ENCODE data around the gene LTBP4. TPM values are rescaled to one million over a fixed set of nuclear protein-coding genes. Genes with fewer than 3 reads are reported as not detected.
"Not testable (repeated sequence)": the region's sequence is repeated elsewhere in the genome, so short reads cannot be mapped to it uniquely, and the experiment has no call there.

Gene LTBP4
- total RNA-seq, 2 donors from 2014 or later, result 200 to 265 TPM

GRCh38 chr19:40621283-40621682 lies 20.1 kb downstream of the LTBP4 start:
- intact Hi-C loops (cut with DNase I), result loop anchor here in 1 of 2 donors (10.0 kb wide), 1 partner anchor 306 kb away; no protein-coding TSS in a partner anchor
- no peak for DNase-seq (ENCODE audit: low spot score)

- DNase-seq (ENCODE audit: low spot score), result no peak
- intact Hi-C loops (cut with DNase I), result loop anchor here in 1 of 2 donors (10.0 kb wide), 1 partner anchor 307 kb away; no protein-coding TSS in a partner anchor
Observed at GRCh38 chr19:40621966-40622772, 21.0 kb downstream of the LTBP4 start.

- intact Hi-C loops (cut with DNase I), result loop anchor here in 1 of 2 donors (10.0 kb wide), 1 partner anchor 308 kb away; no protein-coding TSS in a partner anchor
- DNase-seq (ENCODE audit: low spot score), result no peak
Observed at GRCh38 chr19:40622773-40623075, 21.6 kb downstream of the LTBP4 start.

- peak; percentile 89 for DNase-seq (ENCODE audit: low spot score)
- intact Hi-C loops (cut with DNase I), result loop anchor here in 1 of 2 donors (10.0 kb wide), 1 partner anchor 309 kb away; no protein-coding TSS in a partner anchor
Observed at GRCh38 chr19:40623403-40624251, 22.5 kb downstream of the LTBP4 start.

- DNase-seq (ENCODE audit: low spot score), result not testable (repeated sequence)
- intact Hi-C loops (cut with DNase I), result loop anchor here in 1 of 2 donors (10.0 kb wide), 1 partner anchor 310 kb away; no protein-coding TSS in a partner anchor
Observed at GRCh38 chr19:40624369-40625153, 23.4 kb downstream of the LTBP4 start.

- intact Hi-C loops (cut with DNase I), result loop anchor here in 1 of 2 donors (10.0 kb wide), 1 partner anchor 311 kb away; no protein-coding TSS in a partner anchor
Observed at GRCh38 chr19:40625406-40626120, 24.4 kb downstream of the LTBP4 start.

GRCh38 chr19:40626918-40627317 lies 25.7 kb downstream of the LTBP4 start:
- DNase-seq (ENCODE audit: low spot score), result no peak
- intact Hi-C loops (cut with DNase I), result loop anchor here in 1 of 2 donors (10.0 kb wide), 1 partner anchor 312 kb away; no protein-coding TSS in a partner anchor

More at GRCh38 chr19:40625406-40626120, 24.4 kb downstream of the LTBP4 start:
- no peak for DNase-seq (ENCODE audit: low spot score)

- DNase-seq (ENCODE audit: low spot score), result no peak
- intact Hi-C loops (cut with DNase I), result loop anchor here in 1 of 2 donors (10.0 kb wide), 1 partner anchor 313 kb away; no protein-coding TSS in a partner anchor
Observed at GRCh38 chr19:40627486-40628279, 26.5 kb downstream of the LTBP4 start.

- intact Hi-C loops (cut with DNase I), result loop anchor here in 1 of 2 donors (10.0 kb wide), 1 partner anchor 315 kb away; no protein-coding TSS in a partner anchor
- no peak for DNase-seq (ENCODE audit: low spot score)
Observed at GRCh38 chr19:40629346-40629745, 28.2 kb downstream of the LTBP4 start.

GRCh38 chr19:40630571-40631160 lies 29.5 kb downstream of the LTBP4 start:
- intact Hi-C loops (cut with DNase I), result loop anchor here in 1 of 2 donors (5.0 kb wide), 1 partner anchor 103 kb away; no protein-coding TSS in a partner anchor
- no peak for DNase-seq (ENCODE audit: low spot score)

GRCh38 chr19:40632311-40633036 lies 31.3 kb downstream of the LTBP4 start:
- DNase-seq (ENCODE audit: low spot score), result no peak
- intact Hi-C loops (cut with DNase I), result loop anchor here in 1 of 2 donors (5.0 kb wide), 1 partner anchor 105 kb away; no protein-coding TSS in a partner anchor

- no peak for DNase-seq (ENCODE audit: low spot score)
Observed at GRCh38 chr19:40633207-40633606, 32.0 kb downstream of the LTBP4 start.

GRCh38 chr19:40638327-40638726 lies 37.2 kb downstream of the LTBP4 start:
- no peak for DNase-seq (ENCODE audit: low spot score)
- intact Hi-C loops (cut with DNase I), result no loop called here

More at GRCh38 chr19:40633207-40633606, 32.0 kb downstream of the LTBP4 start:
- intact Hi-C loops (cut with DNase I), result loop anchor here in 1 of 2 donors (5.0 kb wide), 1 partner anchor 106 kb away; no protein-coding TSS in a partner anchor

- peak; percentile 84 for DNase-seq (ENCODE audit: low spot score)
- intact Hi-C loops (cut with DNase I), result no loop called here
Observed at GRCh38 chr19:40639638-40639982, 38.4 kb downstream of the LTBP4 start.

- intact Hi-C loops (cut with DNase I), result loop anchor here in 1 of 2 donors (5.0 kb wide), 1 partner anchor 33 kb away; no protein-coding TSS in a partner anchor
Observed at GRCh38 chr19:40640744-40641143, 39.6 kb downstream of the LTBP4 start.

GRCh38 chr19:40641281-40641680 lies 40.1 kb downstream of the LTBP4 start:
- no peak for DNase-seq (ENCODE audit: low spot score)
- intact Hi-C loops (cut with DNase I), result loop anchor here in 1 of 2 donors (5.0 kb wide), 1 partner anchor 34 kb away; no protein-coding TSS in a partner anchor

More at GRCh38 chr19:40640744-40641143, 39.6 kb downstream of the LTBP4 start:
- DNase-seq (ENCODE audit: low spot score), result peak; percentile 83
